Fibroblast of skin of left biceps (primary cell): Measurements from ENCODE around the gene MCF2L2.
"Not testable (repeated sequence)": the region's sequence is repeated elsewhere in the genome, so short reads cannot be mapped to it uniquely, and the experiment has no call there.

ENCODE experiments used
- DNase-seq, 2 experiments: peaks; one replicate each; pipeline ENCODE4 v3.0.0-alpha.2; 2013; ENCODE audit warnings: low read depth in 2 of 2

Gene MCF2L2

GRCh38 chr3:183208260-183208659 is 220.2 kb downstream of the MCF2L2 start:
- no peak for DNase-seq

GRCh38 chr3:183203670-183204069 is 224.7 kb downstream of the MCF2L2 start:
- DNase-seq: no peak

- no peak for DNase-seq
Observed at GRCh38 chr3:183202004-183202722, 226.3 kb downstream of the MCF2L2 start.

GRCh38 chr3:183198939-183199338 is 229.5 kb downstream of the MCF2L2 start:
- DNase-seq: no peak

- no peak for DNase-seq
Observed at GRCh38 chr3:183197734-183198133, 230.7 kb downstream of the MCF2L2 start.

GRCh38 chr3:183195266-183195665 is 233.2 kb downstream of the MCF2L2 start:
- DNase-seq: no peak

GRCh38 chr3:183193762-183194689 is 234.4 kb downstream of the MCF2L2 start:
- no peak for DNase-seq

GRCh38 chr3:183192650-183193300 is 235.6 kb downstream of the MCF2L2 start:
- DNase-seq: no peak

GRCh38 chr3:183189641-183190040 is 238.8 kb downstream of the MCF2L2 start:
- no peak for DNase-seq

GRCh38 chr3:183188895-183189462 is 239.4 kb downstream of the MCF2L2 start:
- no peak for DNase-seq

GRCh38 chr3:183185696-183186095 is 242.7 kb downstream of the MCF2L2 start:
- peak; percentile 56 to 59 for DNase-seq

- DNase-seq: no peak
Observed at GRCh38 chr3:183182732-183183610, 245.4 kb downstream of the MCF2L2 start.

- DNase-seq: no peak
Observed at GRCh38 chr3:183182073-183182472, 246.3 kb downstream of the MCF2L2 start.

- no peak for DNase-seq
Observed at GRCh38 chr3:183181606-183182005, 246.8 kb downstream of the MCF2L2 start.

GRCh38 chr3:183180784-183181295 is 247.6 kb downstream of the MCF2L2 start:
- DNase-seq: no peak

GRCh38 chr3:183180110-183180783 is 248.2 kb downstream of the MCF2L2 start:
- DNase-seq: no peak

GRCh38 chr3:183179550-183179908 is 248.9 kb downstream of the MCF2L2 start:
- not testable (repeated sequence) for DNase-seq

- DNase-seq: no peak
Observed at GRCh38 chr3:183178833-183179549, 249.4 kb downstream of the MCF2L2 start.

- DNase-seq: no peak
Observed at GRCh38 chr3:183178512-183178832, 249.9 kb downstream of the MCF2L2 start.
